ENCODE results near the gene SPATA6L.

The SPATA6L gene, protein sequence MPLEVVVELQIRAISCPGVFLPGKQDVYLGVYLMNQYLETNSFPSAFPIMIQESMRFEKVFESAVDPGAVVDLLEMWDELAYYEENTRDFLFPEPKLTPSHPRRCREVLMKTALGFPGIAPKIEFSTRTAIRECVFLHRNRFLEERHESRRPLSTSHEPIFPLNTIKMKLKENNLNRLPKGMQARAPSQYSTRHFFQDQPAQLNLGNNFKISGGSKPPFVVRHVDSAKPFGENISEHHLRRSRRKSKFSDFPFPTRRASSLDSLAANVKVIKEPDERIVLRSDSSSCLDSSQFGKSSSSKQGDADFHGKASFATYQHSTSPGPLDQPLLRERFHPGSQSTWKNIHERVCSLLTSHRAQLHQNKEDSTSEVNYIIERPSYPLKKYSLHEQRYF

DNA sequence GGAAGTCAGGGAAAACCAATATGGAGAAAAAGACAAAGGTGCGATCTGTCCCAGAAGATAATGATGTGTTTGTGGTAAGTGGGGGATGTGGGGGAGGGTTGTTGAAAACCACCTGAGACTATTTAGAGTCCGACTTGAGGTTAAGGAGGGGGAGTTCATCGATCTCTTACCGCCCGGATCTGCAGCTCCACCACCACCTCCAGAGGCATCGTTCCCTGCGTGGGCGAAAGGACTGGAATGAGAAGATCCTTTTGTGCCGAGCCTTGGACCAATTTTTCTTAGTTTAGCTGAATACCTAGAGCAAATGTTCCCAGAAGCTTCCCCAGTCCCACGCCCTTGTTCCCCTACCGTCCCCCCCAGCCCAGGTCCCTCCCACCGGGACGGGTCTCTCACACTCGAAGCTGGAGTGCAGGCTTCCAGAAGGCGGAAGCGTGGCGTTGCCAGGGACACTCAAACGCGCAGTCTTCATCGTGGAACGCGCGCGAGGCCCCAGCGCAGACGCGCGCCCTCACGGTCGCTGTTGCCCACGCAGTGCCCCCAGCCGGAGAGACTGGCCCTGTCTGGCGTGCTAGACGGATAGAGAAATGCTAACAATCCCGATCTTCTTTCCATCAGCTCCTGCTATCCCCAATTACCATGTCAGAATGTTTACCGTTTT, at the start of gene SPATA6L:
Gene SPATA6L (minus strand): TSS at position 439 of the 658 bp plus-strand sequence. CDS start 230 bp downstream, at position 209.
- peak; percentile 54 for ATAC-seq (replicated peaks)
- Mint-ChIP-seq H3K9me3 (no peaks in the 10 kb centered on the region), H3K27me3 (peaks cover 12 to 18% of the 10 kb centered on the region in 2 donors), H3K4me1 (peaks cover 29 to 48% of the 10 kb centered on the region in 2 donors), H3K4me3 (peak within 1 kb of the TSS; percentile 86 to 87), H3K27ac (peak within 1 kb of the TSS; percentile 76), H3K36me3 (no peaks in the 10 kb centered on the region)
- peak; percentile 18 for DNase-seq

DNA sequence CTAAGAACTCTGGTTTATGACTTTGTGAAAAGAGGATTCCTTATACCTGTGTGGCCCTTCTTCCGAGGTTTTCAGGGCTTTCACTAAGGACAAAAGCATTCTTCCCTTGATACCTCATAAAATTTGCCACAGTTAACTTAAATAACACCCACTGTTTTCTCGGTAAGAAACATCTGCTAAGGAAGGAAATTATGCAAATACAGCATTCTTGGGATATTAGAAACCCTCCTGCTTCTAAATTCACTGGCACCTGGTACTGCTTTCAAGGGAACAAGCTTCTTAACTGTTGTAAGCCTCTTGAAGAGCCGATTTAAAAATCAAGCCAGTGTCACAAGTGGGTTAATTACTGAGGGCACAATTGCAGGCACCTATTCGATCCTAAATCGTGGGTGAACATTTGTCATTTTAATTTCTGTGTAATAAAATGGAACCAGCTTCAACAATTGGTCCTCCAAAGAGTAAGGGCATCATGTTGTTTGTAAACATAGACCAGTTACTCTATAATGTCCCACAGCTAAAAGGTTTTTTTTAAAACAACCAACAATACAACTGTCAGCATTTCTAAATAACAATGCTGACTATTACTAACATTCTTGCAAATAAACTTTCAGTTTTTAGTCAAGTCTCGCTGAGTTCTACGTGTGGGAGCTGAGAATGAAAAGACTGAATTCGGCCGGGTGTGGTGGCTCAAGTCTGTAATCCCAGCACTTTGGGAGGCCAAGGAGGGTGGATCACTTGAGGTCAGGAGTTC, 48.2 kb upstream of the SPATA6L start:
- H3K27ac Mint-ChIP-seq, result no peak overlapping the region
- H3K36me3 Mint-ChIP-seq, result peaks cover 19 to 33% of the 10 kb centered on the region in 2 donors
- ATAC-seq (replicated peaks), result no peak

DNA sequence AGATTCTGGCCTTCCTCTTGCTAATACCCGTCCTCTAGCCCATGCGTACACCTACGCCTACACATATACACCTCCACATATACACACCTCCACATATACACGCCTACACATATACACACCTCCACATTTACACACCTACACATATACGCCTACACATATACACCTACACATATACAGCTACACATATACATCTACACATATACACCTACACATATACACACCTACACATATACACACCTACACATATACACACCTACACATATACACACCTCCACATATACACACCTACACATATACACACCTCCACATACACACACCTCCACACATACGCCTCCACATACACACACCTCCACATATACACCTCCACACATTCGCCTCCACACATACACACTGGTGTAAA, 47.6 kb upstream of the SPATA6L start:
- Mint-ChIP-seq H3K4me3 (no peak overlapping the region), H3K27me3 (no peaks in the 10 kb centered on the region), H3K36me3 (peaks cover 14 to 32% of the 10 kb centered on the region in 2 donors), H3K4me1 (peaks cover 0 to 4% of the 10 kb centered on the region in 2 donors), H3K9me3 (no peaks in the 10 kb centered on the region), H3K27ac (no peak overlapping the region)
- ATAC-seq (replicated peaks), result peak in 1 of 2 donors; percentile 29
- no peak for DNase-seq

More for the DNA sequence above, 48.2 kb upstream of the SPATA6L start:
- Mint-ChIP-seq H3K4me1 (peaks cover 0 to 4% of the 10 kb centered on the region in 2 donors), H3K27me3 (no peaks in the 10 kb centered on the region), H3K4me3 (no peak overlapping the region), H3K9me3 (no peaks in the 10 kb centered on the region)
- no peak for DNase-seq

DNA sequence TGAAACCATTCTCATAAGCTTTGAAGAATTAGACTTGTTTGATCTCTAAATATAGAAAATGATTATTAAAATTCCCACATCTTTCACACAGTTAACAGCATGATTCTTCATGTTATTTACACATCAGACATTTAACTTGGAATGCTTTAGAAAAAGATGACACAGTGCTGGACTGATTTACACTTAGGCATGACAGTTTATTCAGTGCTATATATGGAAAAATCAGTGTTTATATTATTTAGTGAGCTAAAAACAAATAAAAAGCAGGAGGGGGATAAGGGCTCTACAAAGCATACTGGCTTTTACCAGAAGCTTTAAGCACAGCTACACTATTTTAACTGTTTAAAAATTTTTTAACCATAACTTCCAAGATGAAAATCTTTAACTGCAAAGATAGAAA, 43.1 kb upstream of the SPATA6L start:
- peaks cover 4 to 6% of the 10 kb centered on the region in 2 donors for H3K4me1 Mint-ChIP-seq
- no peak for ATAC-seq (replicated peaks)
- no peaks in the 10 kb centered on the region for H3K27me3 Mint-ChIP-seq
- no peak for DNase-seq
- H3K36me3 Mint-ChIP-seq, result peaks cover 14 to 26% of the 10 kb centered on the region in 2 donors
- H3K9me3 Mint-ChIP-seq, result no peaks in the 10 kb centered on the region
- H3K27ac Mint-ChIP-seq, result no peak overlapping the region
- H3K4me3 Mint-ChIP-seq, result no peak overlapping the region

DNA sequence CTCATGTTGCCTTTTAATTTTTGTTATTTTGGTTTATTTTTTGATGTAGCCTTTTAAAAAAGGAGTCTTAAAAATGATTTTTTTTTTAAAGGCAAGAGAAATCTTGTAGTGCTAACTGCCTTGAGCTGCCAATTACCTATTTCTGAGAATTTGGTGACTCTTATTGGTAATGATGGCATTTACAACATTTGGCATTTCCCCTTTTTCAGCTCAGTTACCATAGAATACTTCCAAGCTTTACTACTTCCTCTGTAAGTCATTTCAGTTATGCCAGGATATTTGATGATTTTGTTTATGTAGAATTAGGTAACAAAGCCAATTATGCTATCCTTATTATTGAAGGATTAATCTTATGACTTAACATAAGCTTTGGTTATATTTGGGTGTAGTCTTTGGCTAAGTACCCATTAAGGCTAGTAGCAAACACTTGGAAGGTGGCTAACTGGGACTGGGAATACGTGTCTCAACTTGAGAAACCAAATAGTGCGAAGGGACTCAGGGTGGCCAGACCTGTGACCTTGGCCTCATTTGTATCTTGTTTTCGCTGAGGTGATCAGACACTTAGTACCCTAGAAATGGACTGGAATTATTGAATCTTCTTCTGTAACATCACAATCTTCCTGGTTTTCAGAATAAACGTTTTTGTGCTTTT, 40.8 kb upstream of the SPATA6L start:
- DNase-seq, result no peak
- peaks cover 13 to 24% of the 10 kb centered on the region in 2 donors for H3K36me3 Mint-ChIP-seq

DNA sequence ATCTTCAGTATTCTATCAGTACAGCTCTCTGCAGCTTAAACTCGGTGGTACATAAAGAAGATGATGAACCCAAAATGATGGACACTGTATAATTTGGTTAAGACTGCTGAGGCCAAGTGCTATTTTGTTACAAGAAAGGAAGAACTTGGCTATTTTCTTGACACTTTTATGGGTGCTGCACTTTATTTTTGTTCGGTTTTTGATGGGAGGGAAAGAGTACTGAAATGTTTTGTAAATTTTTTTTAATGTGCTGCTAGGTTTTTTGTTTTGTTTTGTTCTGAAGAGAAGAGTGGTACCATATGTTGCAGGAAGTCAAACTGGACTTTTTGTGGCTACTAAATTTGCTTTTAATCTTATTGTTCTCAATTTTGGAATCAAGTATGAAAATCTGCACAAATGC, 39.7 kb upstream of the SPATA6L start:
- DNase-seq, result no peak
- no peaks in the 10 kb centered on the region for H3K9me3 Mint-ChIP-seq
- ATAC-seq (replicated peaks), result no peak
- no peak overlapping the region for H3K27ac Mint-ChIP-seq
- no peak overlapping the region for H3K4me3 Mint-ChIP-seq
- H3K27me3 Mint-ChIP-seq, result no peaks in the 10 kb centered on the region
- peaks cover 3 to 12% of the 10 kb centered on the region in 2 donors for H3K4me1 Mint-ChIP-seq
- H3K36me3 Mint-ChIP-seq, result peaks cover 17 to 30% of the 10 kb centered on the region in 2 donors

More for the DNA sequence above, 40.8 kb upstream of the SPATA6L start:
- H3K27me3 Mint-ChIP-seq, result no peaks in the 10 kb centered on the region
- peak; percentile 59 to 68 for ATAC-seq (replicated peaks)
- no peak overlapping the region for H3K4me3 Mint-ChIP-seq
- peaks cover 0 to 6% of the 10 kb centered on the region in 2 donors for H3K4me1 Mint-ChIP-seq
- no peak overlapping the region for H3K27ac Mint-ChIP-seq
- H3K9me3 Mint-ChIP-seq, result no peaks in the 10 kb centered on the region

DNA sequence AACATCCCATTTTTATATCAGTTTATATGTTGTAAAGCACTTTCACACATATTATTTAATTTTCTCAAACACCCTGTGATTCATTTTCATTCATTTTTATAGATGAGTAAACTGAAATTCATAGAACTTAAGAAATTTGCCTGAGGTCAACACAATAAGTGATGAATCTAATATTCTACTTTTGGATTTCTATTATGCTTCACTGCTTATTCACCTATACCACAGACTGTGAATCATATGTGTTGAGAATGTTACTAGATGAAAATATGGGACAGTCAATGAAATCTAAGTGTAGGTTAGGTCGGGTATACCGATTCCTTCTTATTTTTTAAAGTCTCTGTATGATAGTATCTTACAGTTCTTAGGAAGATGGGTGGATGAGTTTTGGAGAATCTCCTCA, 37.8 kb upstream of the SPATA6L start:
- Mint-ChIP-seq H3K27ac (no peak overlapping the region), H3K36me3 (peaks cover 17 to 28% of the 10 kb centered on the region in 2 donors), H3K4me1 (peaks cover 3 to 12% of the 10 kb centered on the region in 2 donors), H3K4me3 (no peak overlapping the region), H3K9me3 (no peaks in the 10 kb centered on the region), H3K27me3 (no peaks in the 10 kb centered on the region)
- DNase-seq, result no peak
- ATAC-seq (replicated peaks), result no peak

DNA sequence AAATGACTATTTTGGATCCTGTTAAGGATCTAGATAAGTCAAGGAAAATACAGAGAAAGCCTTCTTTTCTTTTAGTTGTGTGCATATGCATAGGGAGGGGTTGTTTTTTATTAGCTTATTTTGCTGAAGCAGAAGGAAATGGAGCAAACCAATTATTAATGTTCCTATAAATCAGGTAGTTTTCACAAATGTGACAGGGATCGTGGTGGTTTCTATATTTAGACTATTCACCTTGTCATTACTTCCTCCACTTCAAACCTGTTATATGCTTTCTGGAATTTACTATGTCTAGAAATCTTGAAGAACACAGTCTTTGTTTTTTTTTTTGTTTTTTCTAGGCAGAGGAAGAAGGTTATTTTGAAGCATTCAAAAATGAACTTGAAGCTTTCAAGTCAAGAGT, 35.2 kb upstream of the SPATA6L start:
- H3K27me3 Mint-ChIP-seq, result no peaks in the 10 kb centered on the region
- H3K9me3 Mint-ChIP-seq, result no peaks in the 10 kb centered on the region
- no peak overlapping the region for H3K27ac Mint-ChIP-seq
- ATAC-seq (replicated peaks) (no peak), DNase-seq (no peak)
- peaks cover 3 to 6% of the 10 kb centered on the region in 2 donors for H3K4me1 Mint-ChIP-seq
- no peak overlapping the region for H3K4me3 Mint-ChIP-seq
- peaks cover 19 to 22% of the 10 kb centered on the region in 2 donors for H3K36me3 Mint-ChIP-seq

DNA sequence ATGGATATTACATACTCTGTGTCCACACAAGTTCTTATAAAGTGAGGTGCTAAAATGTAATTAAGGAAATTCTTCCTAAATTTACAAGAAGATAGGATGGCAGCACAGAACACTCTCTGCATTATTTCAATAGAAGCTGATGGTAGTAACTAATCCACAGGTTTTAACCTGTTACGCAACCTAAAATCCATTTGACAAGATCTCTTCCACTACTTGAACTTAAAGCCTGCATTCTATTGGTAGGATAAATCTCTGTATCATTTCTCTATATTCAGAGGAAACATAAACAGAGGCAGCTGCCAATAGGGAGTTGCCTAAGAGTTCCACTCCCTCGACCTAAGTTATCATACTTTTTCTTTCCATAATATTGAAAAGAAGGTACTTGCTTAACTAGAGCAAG, 34.7 kb upstream of the SPATA6L start:
- Mint-ChIP-seq H3K27me3 (no peaks in the 10 kb centered on the region), H3K9me3 (no peaks in the 10 kb centered on the region), H3K4me3 (no peak overlapping the region), H3K27ac (no peak overlapping the region), H3K4me1 (peaks cover 3 to 6% of the 10 kb centered on the region in 2 donors), H3K36me3 (peaks cover 18 to 23% of the 10 kb centered on the region in 2 donors)
- DNase-seq (no peak), ATAC-seq (replicated peaks) (no peak)

DNA sequence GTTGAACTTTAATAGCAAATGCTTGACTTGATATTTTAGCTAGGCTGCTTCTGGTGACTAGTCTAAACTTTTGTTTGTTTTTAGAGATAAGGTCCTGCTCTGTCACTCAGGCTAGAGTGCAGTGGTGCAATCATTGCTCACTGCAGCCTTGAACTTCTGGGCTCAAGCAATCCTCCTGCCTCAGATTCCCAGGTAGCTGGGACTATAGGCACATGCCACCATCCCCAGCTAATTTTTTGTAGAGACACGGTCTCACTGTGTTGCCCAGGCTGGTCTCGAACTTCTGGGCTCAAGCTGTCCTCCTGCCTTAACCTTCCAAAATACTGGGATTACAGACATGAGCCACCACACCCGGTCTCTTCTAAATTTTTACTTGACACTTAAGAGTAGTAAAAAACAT, 33.8 kb upstream of the SPATA6L start:
- Mint-ChIP-seq H3K9me3 (no peaks in the 10 kb centered on the region), H3K27me3 (no peaks in the 10 kb centered on the region), H3K27ac (no peak overlapping the region), H3K36me3 (peaks cover 15 to 20% of the 10 kb centered on the region in 2 donors), H3K4me3 (no peak overlapping the region), H3K4me1 (peaks cover 3 to 6% of the 10 kb centered on the region in 2 donors)
- ATAC-seq (replicated peaks), result no peak
- no peak for DNase-seq

DNA sequence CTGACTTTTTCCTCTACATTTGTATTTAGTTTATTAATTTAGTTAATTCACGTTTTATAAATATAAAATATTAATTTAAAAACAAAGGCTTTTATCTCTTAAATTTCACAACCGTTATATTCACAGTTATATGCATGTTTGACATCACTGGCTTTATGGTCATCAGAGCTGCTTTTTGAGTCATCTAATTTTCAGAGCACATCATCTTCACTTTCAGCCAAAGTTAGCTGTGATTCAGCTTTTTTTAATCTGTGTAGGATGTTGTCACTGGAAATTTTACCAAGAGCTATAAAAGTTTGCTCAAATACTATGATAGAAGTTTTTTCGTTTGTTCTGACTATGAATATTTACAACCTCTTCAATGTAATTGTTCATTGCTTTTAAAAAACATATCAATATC, 25.5 kb upstream of the SPATA6L start:
- peaks cover 17 to 33% of the 10 kb centered on the region in 2 donors for H3K36me3 Mint-ChIP-seq

DNA sequence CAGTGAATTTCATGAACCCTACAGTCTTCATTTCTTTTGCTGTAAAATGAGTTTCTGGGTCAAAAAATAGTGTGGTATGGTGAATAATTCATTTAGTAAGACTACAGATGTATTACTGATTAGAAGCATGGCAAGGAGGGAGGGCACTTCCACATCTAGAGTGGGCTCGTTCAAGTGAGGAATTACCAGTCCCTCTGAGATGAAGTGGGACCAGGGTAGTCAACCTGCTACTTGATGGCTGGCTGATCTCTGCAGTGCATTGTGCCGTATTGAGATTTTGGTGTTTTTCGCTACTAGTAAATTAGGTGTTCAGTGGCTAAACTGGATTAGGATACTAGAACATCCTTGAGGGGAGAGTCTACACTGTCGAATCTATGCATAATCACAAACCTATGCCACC, 23.9 kb upstream of the SPATA6L start:
- no peaks in the 10 kb centered on the region for H3K27me3 Mint-ChIP-seq
- peaks cover 15 to 39% of the 10 kb centered on the region in 2 donors for H3K36me3 Mint-ChIP-seq
- H3K4me1 Mint-ChIP-seq, result peaks cover 8 to 24% of the 10 kb centered on the region in 2 donors
- no peak overlapping the region for H3K4me3 Mint-ChIP-seq
- DNase-seq (no peak), ATAC-seq (replicated peaks) (peak; percentile 62 to 91)
- H3K27ac Mint-ChIP-seq, result peak overlapping the region; percentile 20
- no peaks in the 10 kb centered on the region for H3K9me3 Mint-ChIP-seq

More for the DNA sequence above, 25.5 kb upstream of the SPATA6L start:
- no peak for ATAC-seq (replicated peaks)
- peaks cover 8 to 18% of the 10 kb centered on the region in 2 donors for H3K4me1 Mint-ChIP-seq
- H3K27ac Mint-ChIP-seq, result no peak overlapping the region
- no peak overlapping the region for H3K4me3 Mint-ChIP-seq
- no peaks in the 10 kb centered on the region for H3K27me3 Mint-ChIP-seq
- DNase-seq, result no peak
- H3K9me3 Mint-ChIP-seq, result no peaks in the 10 kb centered on the region

DNA sequence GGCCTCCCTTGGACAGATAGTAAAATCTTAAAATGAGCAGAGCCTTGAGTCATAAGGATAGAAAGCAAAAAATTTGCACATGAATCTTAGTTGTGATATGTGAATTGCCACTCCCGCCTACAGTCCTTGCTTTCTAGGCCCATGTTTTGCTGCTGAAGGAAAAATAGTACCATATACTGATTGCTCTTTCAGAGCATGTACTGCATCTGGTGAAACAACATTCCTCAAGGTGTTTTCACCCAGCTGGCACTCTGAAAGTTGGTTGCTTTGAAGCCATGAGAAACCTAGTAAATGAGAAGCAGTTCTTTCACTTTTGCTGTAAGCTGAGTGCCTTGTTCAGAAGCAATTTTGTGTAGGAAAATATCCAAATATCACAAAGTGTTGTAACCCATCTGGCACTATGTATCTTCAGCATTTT, 23.4 kb upstream of the SPATA6L start:
- ATAC-seq (replicated peaks), result peak; percentile 44 to 72
- Mint-ChIP-seq H3K27ac (peak overlapping the region; percentile 20), H3K4me1 (peaks cover 10 to 27% of the 10 kb centered on the region in 2 donors), H3K4me3 (no peak overlapping the region), H3K9me3 (no peaks in the 10 kb centered on the region), H3K36me3 (peaks cover 18 to 43% of the 10 kb centered on the region in 2 donors), H3K27me3 (no peaks in the 10 kb centered on the region)
- DNase-seq, result no peak

DNA sequence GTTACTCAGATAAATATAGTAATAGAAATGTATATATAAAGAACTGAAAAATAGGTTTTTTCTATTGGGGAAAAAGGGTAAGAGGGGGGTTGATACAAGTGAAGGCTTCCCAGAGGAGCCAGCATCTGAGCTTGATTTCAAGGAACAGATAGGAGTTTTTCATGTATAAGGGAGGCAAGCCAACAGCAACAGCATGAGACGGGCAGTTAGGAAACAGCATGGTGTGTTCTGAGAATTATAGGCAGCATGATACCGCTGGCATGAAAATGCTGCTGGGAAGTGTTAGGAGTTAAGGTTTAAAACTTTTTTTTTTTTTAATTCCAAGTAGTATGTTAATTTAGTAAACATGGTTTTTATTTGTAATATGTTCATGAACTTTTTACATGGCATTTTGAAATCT, 22.7 kb upstream of the SPATA6L start:
- H3K4me1 Mint-ChIP-seq, result peaks cover 11 to 30% of the 10 kb centered on the region in 2 donors
- peaks cover 22 to 42% of the 10 kb centered on the region in 2 donors for H3K36me3 Mint-ChIP-seq
- no peaks in the 10 kb centered on the region for H3K27me3 Mint-ChIP-seq
- no peak overlapping the region for H3K4me3 Mint-ChIP-seq
- no peaks in the 10 kb centered on the region for H3K9me3 Mint-ChIP-seq
- DNase-seq, result no peak
- ATAC-seq (replicated peaks), result no peak
- no peak overlapping the region for H3K27ac Mint-ChIP-seq

All from stimulated activated naive B cell treated with anti-CD40 and anti-IgM and Interleukin-4, amounts not matched to agents 10 μg/mL and 1 μg/mL and 100 μg/mL, for 72 hours (primary cell).